ENCODE results near the gene GPX1. TPM values are rescaled to one million over a fixed set of nuclear protein-coding genes. Genes with fewer than 3 reads are reported as not detected.
"Not testable (repeated sequence)": the region's sequence is repeated elsewhere in the genome, so short reads cannot be mapped to it uniquely, and the experiment has no call there.

Gene GPX1
- total RNA-seq, result 186 and 205 TPM in 2 replicates
- 437 and 440 TPM in 2 replicates for polyA plus RNA-seq

- Histone ChIP-seq H2AFZ (peak within 1 kb of the TSS; percentile 23), H3K9me2 (replicated peaks; ENCODE audit: insufficient read depth) (no peaks in the 10 kb centered on the region), H3K4me1 (ENCODE audit: insufficient read depth) (peaks cover 25% of the 10 kb centered on the region), H3K27me3 (no peaks in the 10 kb centered on the region), H4K20me1 (ENCODE audit: insufficient read depth, poor library complexity, severe bottlenecking) (no peaks in the 10 kb centered on the region), H3K4me3 (peak within 1 kb of the TSS; percentile 49), H3K27ac (peak within 1 kb of the TSS; percentile 87), H3K4me2 (peak within 1 kb of the TSS; percentile 77), H3K9me3 (ENCODE audit: low read depth) (no peaks in the 10 kb centered on the region), H3K79me2 (peaks cover 40% of the 10 kb centered on the region), H3K36me3 (replicated peaks; ENCODE audit: insufficient read depth, low read depth) (peaks cover 4% of the 10 kb centered on the region)
- peak; percentile 97 for DNase-seq (ENCODE audit: low spot score)
- 4% methylated on average over 45 of the region's 46 CpGs for WGBS (ENCODE audit: low lambda C conversion rate, missing lambda C conversion rate)
- no peak for TF ChIP-seq EZH2 (IDR thresholded peaks at IDR 0.05; ENCODE audit: borderline replicate concordance)
- TF ChIP-seq CTCF (IDR thresholded peaks at IDR 0.05; ENCODE audit: poor library complexity), result no peak
- TF ChIP-seq EZH2phosphoT487 (IDR thresholded peaks at IDR 0.05; ENCODE audit: low read depth, severe bottlenecking, unreplicated experiment), result no peak
Observed at GRCh38 chr3:49358217-49358883, at the start of gene GPX1. TSS of gene GPX1 (minus strand) at chr3:49358353. CDS start at chr3:49358278, 75 bp downstream.

GRCh38 chr3:49406571-49407565 lies 48.7 kb upstream of the GPX1 start:
- WGBS (ENCODE audit: low lambda C conversion rate, missing lambda C conversion rate), result 84% methylated on average over 17 of the region's 17 CpGs
- Histone ChIP-seq H3K27me3 (no peaks in the 10 kb centered on the region), H3K4me1 (ENCODE audit: insufficient read depth) (peaks cover 17% of the 10 kb centered on the region), H2AFZ (no peak overlapping the region), H4K20me1 (ENCODE audit: insufficient read depth, poor library complexity, severe bottlenecking) (peaks cover 93% of the 10 kb centered on the region), H3K4me3 (no peak overlapping the region), H3K9me2 (replicated peaks; ENCODE audit: insufficient read depth) (no peaks in the 10 kb centered on the region), H3K9me3 (ENCODE audit: low read depth) (no peaks in the 10 kb centered on the region), H3K4me2 (no peak overlapping the region), H3K27ac (peak overlapping the region; percentile 22), H3K79me2 (peaks cover 96% of the 10 kb centered on the region), H3K36me3 (replicated peaks; ENCODE audit: insufficient read depth, low read depth) (no peaks in the 10 kb centered on the region)
- DNase-seq (ENCODE audit: low spot score), result no peak
- TF ChIP-seq CTCF (IDR thresholded peaks at IDR 0.05; ENCODE audit: poor library complexity), result no peak
- no peak for TF ChIP-seq EZH2phosphoT487 (IDR thresholded peaks at IDR 0.05; ENCODE audit: low read depth, severe bottlenecking, unreplicated experiment)
- no peak for TF ChIP-seq EZH2 (IDR thresholded peaks at IDR 0.05; ENCODE audit: borderline replicate concordance)

GRCh38 chr3:49405570-49405969 lies 47.4 kb upstream of the GPX1 start:
- H3K4me3 ChIP-seq; H3K36me3 ChIP-seq (replicated peaks; ENCODE audit: insufficient read depth, low read depth); H3K9me2 ChIP-seq (replicated peaks; ENCODE audit: insufficient read depth); H3K9me3 ChIP-seq (ENCODE audit: low read depth); H3K27ac ChIP-seq; DNase-seq (ENCODE audit: low spot score); H3K27me3 ChIP-seq; H2AFZ ChIP-seq: not testable (repeated sequence)
- Histone ChIP-seq H4K20me1 (ENCODE audit: insufficient read depth, poor library complexity, severe bottlenecking) (peaks cover 98% of the 10 kb centered on the region), H3K4me2 (peak overlapping the region; percentile 20), H3K79me2 (peaks cover 100% of the 10 kb centered on the region), H3K4me1 (ENCODE audit: insufficient read depth) (peaks cover 17% of the 10 kb centered on the region)
- WGBS (ENCODE audit: low lambda C conversion rate, missing lambda C conversion rate), result 92% methylated on average over 9 of the region's 9 CpGs

GRCh38 chr3:49403891-49404290 lies 45.7 kb upstream of the GPX1 start:
- peaks cover 5% of the 10 kb centered on the region for H3K4me1 ChIP-seq (ENCODE audit: insufficient read depth)
- H3K27me3 ChIP-seq, result no peaks in the 10 kb centered on the region
- H2AFZ ChIP-seq, result no peak overlapping the region
- H3K4me2 ChIP-seq, result peak overlapping the region; percentile 38
- peaks cover 100% of the 10 kb centered on the region for H3K79me2 ChIP-seq
- peaks cover 97% of the 10 kb centered on the region for H4K20me1 ChIP-seq (ENCODE audit: insufficient read depth, poor library complexity, severe bottlenecking)
- TF ChIP-seq EZH2phosphoT487 (IDR thresholded peaks at IDR 0.05; ENCODE audit: low read depth, severe bottlenecking, unreplicated experiment) (no peak), CTCF (IDR thresholded peaks at IDR 0.05; ENCODE audit: poor library complexity) (no peak), EZH2 (IDR thresholded peaks at IDR 0.05; ENCODE audit: borderline replicate concordance) (no peak)
- H3K36me3 ChIP-seq (replicated peaks; ENCODE audit: insufficient read depth, low read depth), result no peaks in the 10 kb centered on the region
- WGBS (ENCODE audit: low lambda C conversion rate, missing lambda C conversion rate), result 99% methylated on average over 5 of the region's 5 CpGs
- no peak overlapping the region for H3K27ac ChIP-seq
- no peak for DNase-seq (ENCODE audit: low spot score)
- H3K4me3 ChIP-seq, result no peak overlapping the region
- H3K9me2 ChIP-seq (replicated peaks; ENCODE audit: insufficient read depth), result no peaks in the 10 kb centered on the region
- H3K9me3 ChIP-seq (ENCODE audit: low read depth), result no peaks in the 10 kb centered on the region

All from hepatocyte (in vitro differentiated cells).